GM12892 (cell line): ENCODE data around the gene PAWR.

ENCODE experiments used
- POLR2A ChIP-seq: IDR thresholded peaks from 2 replicates; pipeline ENCODE4 v1.6.1; 2011; ENCODE audit warnings: low read depth, low read length, control low read depth
- POLR2AphosphoS5 ChIP-seq: IDR thresholded peaks from 2 replicates; pipeline ENCODE4 v1.6.1; 2011; ENCODE audit warnings: low read depth, low read length, control low read depth
- TAF1 ChIP-seq: IDR thresholded peaks from 2 replicates; pipeline ENCODE4 v1.6.1; 2011; ENCODE audit warnings: low read depth, mild to moderate bottlenecking, control low read depth, low read length, borderline replicate concordance

DNA sequence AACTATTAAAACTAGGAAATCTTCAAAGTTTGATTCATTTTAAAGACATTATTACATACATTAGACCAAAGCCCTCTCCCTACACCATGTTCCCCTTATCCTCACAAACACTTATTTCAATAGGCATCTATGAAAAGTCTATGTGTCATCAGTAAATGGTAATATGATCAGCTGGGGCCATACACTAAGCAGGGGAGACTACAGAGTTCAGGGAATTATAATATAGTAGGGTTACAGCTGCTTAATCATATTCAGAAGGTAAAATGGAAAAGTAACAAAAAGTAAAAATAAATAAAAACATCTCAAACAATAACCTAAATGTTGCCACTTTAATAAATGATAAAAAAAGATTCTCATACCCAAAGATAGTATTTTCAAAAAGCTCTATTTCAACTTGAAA lies 29.1 kb downstream of the PAWR start:
- no peak for TF ChIP-seq POLR2A
- TF ChIP-seq TAF1: no peak
- TF ChIP-seq POLR2AphosphoS5: no peak
